HepG2 (cell line): ENCODE results near the gene RHBDF2. TPM values are rescaled to one million over a fixed set of nuclear protein-coding genes. Genes with fewer than 3 reads are reported as not detected.
A peak's percentile ranks its signal among the peaks of the same experiment; 100 is the strongest.

Source experiments
- ATAC-seq: fragments of 200-7000 bp; cut with Tn5 transposase; 3 replicates; pipeline ENCODE4 v1.9.1; 2020; ENCODE audit warnings: mild to moderate bottlenecking, moderate library complexity
- BruUV-seq: library from RNA; stranded (reverse); fragments of 400-500 nt; replicated peaks from 2 replicates; lab custom pipeline; 2021; lab: Mats Ljungman, UMichigan
- CTCF ChIA-PET: fragments of 300-600 bp; formaldehyde crosslinking; extraction: SDS; loops from one replicate; lab custom pipeline; 2021; ENCODE audit warnings: low total read pairs, inconsistent platforms, low intra/inter-chr PET ratio; lab: Yijun Ruan, JAX
- POLR2A ChIA-PET: fragments of 350-600 bp; sonication (Branson Sonifier 250); formaldehyde crosslinking; loops from one replicate; lab custom pipeline; 2020; ENCODE audit warnings: antibody characterized with exemption, inconsistent platforms; lab: Yijun Ruan, JAX
- DNase-seq: peaks from one replicate; pipeline ENCODE4 v3.0.0-alpha.2; 2015; ENCODE audit warnings: low spot score
- FAIRE-seq: peaks from 3 replicates; lab custom pipeline; 2011; peaks lifted over from hg19 to GRCh38; lab: Jason Lieb, UNC
- H2AFZ ChIP-seq: one replicate; pipeline ENCODE4 v1.6.1; 2011; ENCODE audit warnings: low read length, inconsistent platforms
- H3K27ac ChIP-seq: fragments of 300-600 bp; 3 replicates; pipeline ENCODE4 v1.8.0; 2011; ENCODE audit warnings: mixed run types, mild to moderate bottlenecking, mixed read lengths, low read length, inconsistent platforms; ENCODE audit not compliant: insufficient read depth; ENCODE audit errors: extremely low read length
- H3K27me3 ChIP-seq, 2 experiments: fragments of 200-600 bp in 1 of 2; 2 replicates in 1 of 2; 3 replicates in 1 of 2; pipeline versions ENCODE4 v1.6.0 to v1.8.0; 2011; ENCODE audit warnings: low read length in 2 of 2, mild to moderate bottlenecking in 2 of 2, moderate library complexity in 2 of 2, inconsistent platforms in 1 of 2; ENCODE audit not compliant: insufficient read depth in 2 of 2, control insufficient read depth in 1 of 2
- H3K36me3 ChIP-seq, 2 experiments: fragments of 200-600 bp in 1 of 2; replicated peaks in 1 of 2; 2 replicates in 1 of 2; 3 replicates in 1 of 2; pipeline versions ENCODE4 v1.5.1 to v1.8.0; 2011; ENCODE audit warnings: low read length in 2 of 2, inconsistent platforms in 1 of 2; ENCODE audit not compliant: insufficient read depth in 2 of 2, control insufficient read depth in 1 of 2
- H3K4me1 ChIP-seq: 2 replicates; pipeline ENCODE4 v1.5.1; 2012; ENCODE audit warnings: low read length, inconsistent platforms; ENCODE audit not compliant: insufficient read depth
- H3K4me2 ChIP-seq: 2 replicates; pipeline ENCODE4 v1.6.0; 2011; ENCODE audit warnings: low read depth, low read length, inconsistent platforms
- H3K4me3 ChIP-seq, 3 experiments: fragments of 200-600 bp in 1 of 3; sonication (generic), shearing (Covaris generic) in 1 of 3; replicated peaks in 1 of 3; 2 replicates each; pipeline ENCODE4 v1.5.1; 2011 to 2016; ENCODE audit warnings: low read length in 3 of 3, inconsistent platforms in 2 of 3, low read depth in 2 of 3, mild to moderate bottlenecking in 2 of 3, control low read depth in 1 of 3, mixed read lengths in 1 of 3; ENCODE audit not compliant: insufficient read depth in 1 of 3
- H3K79me2 ChIP-seq: one replicate; pipeline ENCODE4 v1.6.1; 2011; ENCODE audit warnings: low read length, inconsistent platforms; ENCODE audit not compliant: insufficient read depth
- H3K9ac ChIP-seq: 2 replicates; pipeline ENCODE4 v1.6.0; 2011; ENCODE audit warnings: mild to moderate bottlenecking, low read depth, low read length, inconsistent platforms; ENCODE audit not compliant: insufficient read depth
- H3K9me3 ChIP-seq: 2 replicates; pipeline ENCODE4 v1.5.1; 2012; ENCODE audit warnings: mild to moderate bottlenecking, low read length
- H4K20me1 ChIP-seq: 2 replicates; pipeline ENCODE4 v1.6.0; 2011; ENCODE audit warnings: inconsistent platforms, mild to moderate bottlenecking, low read length, moderate library complexity; ENCODE audit not compliant: insufficient read depth
- AGO2 ChIP-seq: fragments of 200-400 bp; formaldehyde crosslinking; optimal IDR thresholded peaks from 2 replicates; pipeline ENCODE3; 2017; ENCODE audit warnings: mild to moderate bottlenecking, low read depth, low read length, moderate library complexity
- IRF1 ChIP-seq: sonication (generic); formaldehyde crosslinking; IDR thresholded peaks from 2 replicates; pipeline ENCODE4 v1.4.0; 2020; ENCODE audit warnings: low read depth, mild to moderate bottlenecking, missing genetic modification reagents
- NBN ChIP-seq: fragments of 450-650 bp; conservative IDR thresholded peaks from 2 replicates; pipeline ENCODE4 v1.6.1; 2017
- RAD21 ChIP-seq: fragments of 450-650 bp; formaldehyde crosslinking; IDR thresholded peaks from 2 replicates; pipeline ENCODE4 v1.5.0; 2020; ENCODE audit warnings: mild to moderate bottlenecking
- RBFOX2 ChIP-seq: fragments of 200-400 bp; formaldehyde crosslinking; IDR thresholded peaks from 2 replicates; pipeline ENCODE4 v1.6.1; 2017; ENCODE audit warnings: low read depth, mild to moderate bottlenecking, low read length
- ZBTB42 ChIP-seq: sonication (generic); formaldehyde crosslinking; IDR thresholded peaks from 2 replicates; pipeline ENCODE4 v1.5.0; 2020; ENCODE audit warnings: mild to moderate bottlenecking, missing genetic modification reagents
- ZBTB43 ChIP-seq: sonication (generic); formaldehyde crosslinking; conservative IDR thresholded peaks from 2 replicates; pipeline ENCODE4 v1.4.0; 2020; ENCODE audit warnings: missing genetic modification reagents
- ZNF597 ChIP-seq: sonication (generic); formaldehyde crosslinking; IDR thresholded peaks from 2 replicates; pipeline ENCODE4 v1.5.0; 2020; ENCODE audit warnings: missing genetic modification reagents
- WGBS: methylation state at CpG from one replicate; pipeline ENCODE4 v1.1.6; 2017; ENCODE audit warnings: low lambda C conversion rate; 5-methylcytosine and 5-hydroxymethylcytosine counted together
- in situ Hi-C: cut with HindIII; loops from 2 replicates; pipeline ENCODE4 v1.10.0; 2017; ENCODE audit warnings: low pct_unique_long_range_greater_than_20kb; ENCODE audit not compliant: extremely low pct_ligation_motif_present
- intact Hi-C: fragments of 100-400 bp; cut with micrococcal nuclease; formaldehyde crosslinking; loops from one replicate; pipeline ENCODE4 v1.10.0; 2022; ENCODE audit not compliant: unreplicated experiment
- polyA plus RNA-seq, 8 experiments: library from polyadenylated mRNA; depleted of rRNA in 3 of 8; stranded (reverse) in 7 of 8; unstranded in 1 of 8; fragments of >200 nt; fragmentation: Illumina TruSeq in 4 of 8; extraction: Trizol in 4 of 8; gene quantifications; 2 replicates each; pipeline versions ENCODE4 v1.2.1 to v1.2.3, GENCODE V29; 2011 to 2016; ENCODE audit warnings: low read depth in 4 of 8, missing spikeins in 1 of 8, mixed read lengths in 1 of 8; ENCODE audit not compliant: insufficient read depth in 1 of 8
- total RNA-seq, 5 experiments: library from RNA; depleted of rRNA; stranded (reverse); fragments of >200 nt; fragmentation: Illumina TruSeq; extraction: Trizol; gene quantifications; 2 replicates each; pipeline ENCODE4 v1.2.3, GENCODE V29; 2016; ENCODE audit warnings: low read depth in 1 of 5
- TF ChIP-seq, protein P1 (sequence below): sonication (generic); formaldehyde crosslinking; IDR thresholded peaks from 2 replicates; pipeline ENCODE4 v1.8.1; 2022; ENCODE audit warnings: low read depth, mild to moderate bottlenecking, missing genetic modification reagents

The RHBDF2 gene
- total and polyA plus RNA-seq, 2 of the 13 experiments (the other 11 are each of a cell fraction or from before 2014, with no cell fraction given): 7.8 to 24.2 TPM

- WGBS: 98% methylated on average over 88 of the region's 95 CpGs
- TF ChIP-seq RBFOX2 (0 out of 2 replicates have a peak, but pooled peaks have one; percentile 17), ZBTB43 (no peak), ZNF597 (CRISPR knock-in tag) (no peak)
- Histone ChIP-seq H2AFZ (no peak within 1 kb of the TSS), H3K4me2 (no peak within 1 kb of the TSS), H3K27ac (no peak within 1 kb of the TSS), H3K27me3 (no peaks in the 10 kb centered on the region), H3K4me1 (peaks cover 39% of the 10 kb centered on the region), H3K9me3 (no peaks in the 10 kb centered on the region), H4K20me1 (no peaks in the 10 kb centered on the region), H3K79me2 (no peaks in the 10 kb centered on the region), H3K36me3 (peaks cover 1 to 5% of the 10 kb centered on the region in 2 experiments; a peak in 2 of 5 replicates), H3K9ac (no peak within 1 kb of the TSS), H3K4me3 (no peak within 1 kb of the TSS)
- BruUV-seq: no TSS peak
- CTCF ChIA-PET: no interaction called here
- intact Hi-C loops (no loop called here), in situ Hi-C loops (no loop called here)
- FAIRE-seq (no peak), ATAC-seq (no peak), DNase-seq (no peak)
- POLR2A ChIA-PET: interaction anchor here (2.0 kb wide), 1 partner anchor 10 kb away, joined by 6 read pairs; no protein-coding TSS in a partner anchor
Observed at GRCh38 chr17:76537578-76538280, 36.5 kb upstream of the RHBDF2 start, which contains the start of gene CYGB. TSS of gene CYGB (minus strand) at chr17:76537709. CDS start at chr17:76537542, 167 bp downstream.

GRCh38 chr17:76537288-76537577 lies 36.0 kb upstream of the RHBDF2 start:
- no peak for ATAC-seq
- no peaks in the 10 kb centered on the region for H3K9me3 ChIP-seq
- peak; percentile 28 for TF ChIP-seq AGO2
- TF ChIP-seq, protein P1, sequence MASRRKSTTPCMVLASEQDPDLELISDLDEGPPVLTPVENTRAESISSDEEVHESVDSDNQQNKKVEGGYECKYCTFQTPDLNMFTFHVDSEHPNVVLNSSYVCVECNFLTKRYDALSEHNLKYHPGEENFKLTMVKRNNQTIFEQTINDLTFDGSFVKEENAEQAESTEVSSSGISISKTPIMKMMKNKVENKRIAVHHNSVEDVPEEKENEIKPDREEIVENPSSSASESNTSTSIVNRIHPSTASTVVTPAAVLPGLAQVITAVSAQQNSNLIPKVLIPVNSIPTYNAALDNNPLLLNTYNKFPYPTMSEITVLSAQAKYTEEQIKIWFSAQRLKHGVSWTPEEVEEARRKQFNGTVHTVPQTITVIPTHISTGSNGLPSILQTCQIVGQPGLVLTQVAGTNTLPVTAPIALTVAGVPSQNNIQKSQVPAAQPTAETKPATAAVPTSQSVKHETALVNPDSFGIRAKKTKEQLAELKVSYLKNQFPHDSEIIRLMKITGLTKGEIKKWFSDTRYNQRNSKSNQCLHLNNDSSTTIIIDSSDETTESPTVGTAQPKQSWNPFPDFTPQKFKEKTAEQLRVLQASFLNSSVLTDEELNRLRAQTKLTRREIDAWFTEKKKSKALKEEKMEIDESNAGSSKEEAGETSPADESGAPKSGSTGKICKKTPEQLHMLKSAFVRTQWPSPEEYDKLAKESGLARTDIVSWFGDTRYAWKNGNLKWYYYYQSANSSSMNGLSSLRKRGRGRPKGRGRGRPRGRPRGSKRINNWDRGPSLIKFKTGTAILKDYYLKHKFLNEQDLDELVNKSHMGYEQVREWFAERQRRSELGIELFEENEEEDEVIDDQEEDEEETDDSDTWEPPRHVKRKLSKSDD (CRISPR knock-in tag): no peak
- no peak for TF ChIP-seq RAD21 (CRISPR knock-in tag)
- no peak for TF ChIP-seq ZBTB42
- no peak for TF ChIP-seq IRF1 (CRISPR knock-in tag)
- TF ChIP-seq NBN: no peak
- TF ChIP-seq ZNF597 (CRISPR knock-in tag): no peak
- TF ChIP-seq, all 625 proteins: peak for 1
- BruUV-seq: no TSS peak
- peaks cover 1% of the 10 kb centered on the region in 2 experiments; a peak in 2 of 5 replicates for H3K36me3 ChIP-seq
- no peaks in the 10 kb centered on the region for H3K79me2 ChIP-seq
- no peak overlapping the region for H3K9ac ChIP-seq
- intact Hi-C loops: no loop called here
- no peaks in the 10 kb centered on the region for H4K20me1 ChIP-seq
- POLR2A ChIA-PET: interaction anchor here (2.0 to 5.0 kb wide), 2 partner anchors 9 to 10 kb away, joined by 6 to 30 read pairs; no protein-coding TSS in a partner anchor
- H3K27me3 ChIP-seq: no peaks in the 10 kb centered on the region
- H3K4me2 ChIP-seq: no peak overlapping the region
- DNase-seq (no peak), FAIRE-seq (no peak)
- H3K4me1 ChIP-seq: peaks cover 44% of the 10 kb centered on the region
- CTCF ChIA-PET: no interaction called here
- in situ Hi-C loops: no loop called here
- 97% methylated on average over 26 of the region's 26 CpGs for WGBS
- H3K27ac ChIP-seq: no peak overlapping the region
- H3K4me3 ChIP-seq: no peak overlapping the region
- no peak overlapping the region for H2AFZ ChIP-seq
